Stimulated activated CD8-positive, alpha-beta memory T cell treated with anti-CD3 and anti-CD28 coated beads, Interleukin-7, amount 100 ng/mL, for 48 hours (primary cell): ENCODE results near the gene SPR.

Experiments used
- DNase-seq, 2 donors: peaks; one replicate each; pipeline ENCODE4 v3.0.0-alpha.2; 2020; ENCODE audit warnings: low read depth in 1 of 2; ENCODE audit errors: extremely low read depth in 1 of 2

SPR gene

DNA sequence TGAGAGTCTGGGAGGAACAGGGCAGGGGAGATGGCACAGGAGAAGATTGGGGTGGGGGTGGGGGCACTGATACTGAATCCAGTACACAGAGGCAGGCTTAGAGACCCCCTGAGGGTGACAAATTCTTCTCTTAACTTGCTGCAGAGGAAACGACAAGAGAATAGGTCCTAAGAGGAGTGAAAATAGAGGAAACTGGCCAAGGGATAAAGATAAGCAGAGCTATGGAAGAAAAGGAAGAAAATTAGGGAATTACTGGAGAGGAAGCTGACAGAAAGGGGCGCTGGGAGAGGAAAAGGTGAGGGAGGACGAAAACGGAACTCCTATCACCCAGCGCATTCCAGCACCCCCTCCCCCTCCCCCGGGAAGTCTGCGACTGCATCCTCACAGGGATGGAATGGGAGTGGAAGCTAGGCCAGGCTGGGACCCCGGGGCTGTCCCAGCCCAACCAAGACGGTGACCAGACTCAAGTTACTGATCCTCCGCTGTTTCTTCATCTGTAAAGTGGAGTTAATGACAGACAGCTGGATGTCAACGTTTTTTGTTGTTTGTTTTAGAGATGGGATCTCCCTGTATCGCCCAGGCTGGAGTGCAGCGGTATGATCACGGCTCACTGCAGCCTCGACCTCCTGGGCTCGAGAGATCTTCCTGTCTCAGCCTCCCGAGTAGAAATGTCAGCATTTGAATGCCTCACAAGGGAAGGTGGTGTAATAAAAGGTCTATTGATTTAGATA, 27.5 kb downstream of the SPR start:
- no peak for DNase-seq

DNA sequence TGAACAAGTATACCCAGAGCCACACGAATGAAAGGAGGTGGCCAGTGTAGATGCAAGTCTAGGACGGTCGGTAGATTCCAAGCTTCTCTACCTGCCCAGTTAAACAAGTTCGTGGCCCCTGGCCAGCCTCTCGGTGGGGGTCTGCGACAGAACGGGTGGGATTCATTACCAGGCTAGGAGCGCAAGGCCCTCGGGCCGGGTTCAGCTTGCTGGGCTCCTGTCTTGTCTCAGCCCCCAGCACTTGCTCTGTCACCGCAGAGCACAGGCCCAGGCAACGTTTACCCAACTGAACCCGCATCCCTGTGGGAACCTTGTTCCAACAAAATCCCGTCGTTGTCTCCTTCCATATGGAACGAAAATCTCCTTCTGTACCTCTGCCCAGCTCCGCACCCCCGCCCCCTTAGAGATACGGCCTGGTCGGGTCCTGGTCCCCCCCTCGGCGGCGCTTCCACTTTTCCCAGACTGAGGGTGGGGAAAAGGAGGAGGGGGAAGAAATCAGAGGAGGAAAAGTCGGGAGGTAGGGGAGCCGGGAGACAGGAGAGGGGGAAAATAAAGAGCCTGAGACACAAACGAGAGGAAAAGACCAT, 28.2 kb downstream of the SPR start:
- no peak for DNase-seq

- no peak for DNase-seq
Measured at GRCh38 chr2:72915907-72916742, 28.9 kb downstream of the SPR start.

DNA sequence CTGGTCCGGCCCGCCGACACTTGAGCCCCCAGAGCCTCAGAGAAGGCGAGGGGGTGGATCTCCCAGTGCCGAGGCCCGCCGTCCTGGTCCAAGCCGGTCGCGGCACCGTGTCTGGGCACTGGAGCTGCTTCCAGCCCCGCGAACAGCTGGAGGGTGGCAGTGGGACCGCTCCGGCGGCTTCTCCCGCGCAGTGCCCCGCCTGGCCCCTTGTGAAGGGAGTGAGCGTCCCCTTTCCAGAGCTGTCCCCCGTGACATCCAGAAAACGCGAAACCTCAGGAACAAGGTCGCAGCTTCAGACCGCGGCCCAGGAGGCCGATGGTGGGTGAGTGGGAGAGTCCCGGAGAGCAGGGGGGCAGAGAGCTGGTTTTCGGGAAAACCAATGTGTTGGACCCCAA, 29.5 kb downstream of the SPR start:
- DNase-seq, result no peak

- peak in 1 of 2 donors; percentile 36 for DNase-seq
Measured at GRCh38 chr2:72917138-72917876, 30.1 kb downstream of the SPR start, which contains the start of gene EMX1. Gene EMX1 (plus strand): TSS chr2:72917519. CDS start chr2:72917853, 334 bp downstream.

DNA sequence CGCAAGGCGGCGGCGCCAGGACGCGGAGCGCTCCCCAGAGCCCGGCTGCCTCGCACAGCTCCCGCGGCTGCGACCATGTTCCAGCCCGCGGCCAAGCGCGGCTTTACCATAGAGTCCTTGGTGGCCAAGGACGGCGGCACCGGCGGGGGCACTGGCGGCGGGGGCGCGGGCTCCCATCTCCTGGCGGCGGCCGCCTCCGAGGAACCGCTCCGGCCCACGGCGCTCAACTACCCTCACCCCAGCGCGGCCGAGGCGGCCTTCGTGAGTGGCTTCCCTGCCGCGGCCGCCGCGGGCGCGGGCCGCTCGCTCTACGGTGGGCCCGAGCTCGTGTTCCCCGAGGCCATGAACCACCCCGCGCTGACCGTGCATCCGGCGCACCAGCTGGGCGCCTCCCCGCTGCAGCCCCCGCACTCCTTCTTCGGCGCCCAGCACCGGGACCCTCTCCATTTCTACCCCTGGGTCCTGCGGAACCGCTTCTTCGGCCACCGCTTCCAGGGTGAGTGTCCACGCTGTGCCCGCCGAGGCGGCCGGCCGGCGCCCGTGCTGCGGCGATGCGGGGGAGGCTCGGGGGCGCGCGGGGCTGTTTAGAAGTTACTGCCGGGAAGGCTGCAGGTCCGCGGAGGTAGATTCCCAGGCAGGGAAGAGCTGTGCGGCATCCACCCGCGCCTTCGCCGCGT, 30.8 kb downstream of the SPR start:
- no peak for DNase-seq

- DNase-seq, result no peak
Measured at GRCh38 chr2:72919414-72920317, 32.5 kb downstream of the SPR start.

DNA sequence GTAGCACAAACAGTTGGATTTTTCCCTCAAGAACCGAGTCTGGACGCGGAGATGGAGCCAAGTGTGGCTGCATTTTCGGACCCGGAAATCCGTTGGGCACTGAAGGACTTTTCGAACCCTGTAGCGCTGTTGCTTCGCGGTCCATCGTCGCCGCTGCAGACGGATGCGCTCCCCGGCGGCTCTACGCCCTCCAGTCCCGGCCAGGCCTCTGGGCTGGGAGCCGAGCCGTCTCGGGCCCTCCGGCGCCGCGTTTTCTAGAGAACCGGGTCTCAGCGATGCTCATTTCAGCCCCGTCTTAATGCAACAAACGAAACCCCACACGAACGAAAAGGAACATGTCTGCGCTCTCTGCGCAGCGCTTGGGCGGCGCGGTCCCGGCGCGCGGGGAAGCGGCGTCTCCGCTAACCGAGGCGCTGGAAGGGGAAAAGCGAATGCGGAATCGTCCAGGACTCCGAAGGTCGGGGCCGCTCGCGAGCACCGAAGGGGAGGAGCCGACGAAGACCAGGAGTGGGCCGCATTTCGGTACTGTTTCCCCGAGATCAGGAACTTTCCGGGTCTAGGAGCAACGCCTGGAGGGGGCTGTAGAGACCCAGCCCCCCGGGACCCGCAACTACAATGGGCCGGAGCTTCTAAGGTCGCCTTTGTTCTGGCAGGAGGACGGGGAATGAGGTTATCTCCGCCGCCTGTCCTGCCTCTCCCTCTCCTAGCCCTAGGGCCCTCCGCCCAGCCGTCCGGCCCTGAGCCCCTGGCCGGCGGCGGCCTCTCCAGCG, 33.3 kb downstream of the SPR start:
- DNase-seq, result no peak

- DNase-seq, result no peak
Measured at GRCh38 chr2:72921088-72921851, 34.1 kb downstream of the SPR start.

DNA sequence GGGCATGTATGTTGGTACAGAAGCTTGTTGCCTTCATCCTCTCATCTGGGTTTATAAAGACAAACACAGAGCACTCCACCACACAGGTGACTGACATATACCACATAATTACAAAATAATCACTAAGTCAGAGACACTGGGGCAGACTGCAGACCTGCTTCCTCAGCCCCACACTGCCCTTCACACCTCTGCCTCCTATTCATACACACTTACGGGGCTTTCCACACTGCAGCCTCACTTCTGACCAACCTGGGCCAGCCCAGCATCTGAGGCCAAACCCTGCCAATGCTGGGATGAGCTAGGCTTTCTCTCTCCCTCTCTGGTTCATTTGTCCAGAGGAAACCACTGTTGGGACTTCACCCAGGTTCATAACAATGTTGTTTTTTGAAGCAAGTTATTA, 34.6 kb downstream of the SPR start:
- DNase-seq, result no peak

DNA sequence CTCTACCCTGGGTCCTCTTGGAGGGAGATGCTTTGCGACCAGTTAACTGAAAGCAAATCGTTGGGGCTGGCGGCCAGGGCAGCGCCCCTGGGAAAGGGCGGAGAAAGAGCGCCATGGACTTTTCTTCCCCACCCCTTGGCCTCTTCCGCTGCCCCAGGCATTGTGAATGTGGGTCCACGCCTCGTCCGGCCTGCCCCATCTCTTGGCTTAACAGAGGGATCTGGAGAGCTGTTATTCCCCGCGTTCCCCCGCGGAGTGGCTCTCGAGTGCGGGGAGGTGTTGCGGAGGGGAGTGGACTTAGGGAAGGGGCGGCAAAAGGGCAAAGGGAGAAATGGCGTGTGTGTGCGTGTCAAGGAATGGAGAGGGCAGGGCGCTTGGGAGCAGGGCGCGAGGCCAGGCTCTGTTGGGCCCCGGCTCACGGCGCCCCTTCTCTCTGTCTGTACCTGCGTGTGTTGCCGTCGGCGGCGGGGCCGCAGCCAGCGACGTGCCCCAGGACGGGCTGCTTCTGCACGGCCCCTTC, 36.7 kb downstream of the SPR start:
- no peak for DNase-seq

DNA sequence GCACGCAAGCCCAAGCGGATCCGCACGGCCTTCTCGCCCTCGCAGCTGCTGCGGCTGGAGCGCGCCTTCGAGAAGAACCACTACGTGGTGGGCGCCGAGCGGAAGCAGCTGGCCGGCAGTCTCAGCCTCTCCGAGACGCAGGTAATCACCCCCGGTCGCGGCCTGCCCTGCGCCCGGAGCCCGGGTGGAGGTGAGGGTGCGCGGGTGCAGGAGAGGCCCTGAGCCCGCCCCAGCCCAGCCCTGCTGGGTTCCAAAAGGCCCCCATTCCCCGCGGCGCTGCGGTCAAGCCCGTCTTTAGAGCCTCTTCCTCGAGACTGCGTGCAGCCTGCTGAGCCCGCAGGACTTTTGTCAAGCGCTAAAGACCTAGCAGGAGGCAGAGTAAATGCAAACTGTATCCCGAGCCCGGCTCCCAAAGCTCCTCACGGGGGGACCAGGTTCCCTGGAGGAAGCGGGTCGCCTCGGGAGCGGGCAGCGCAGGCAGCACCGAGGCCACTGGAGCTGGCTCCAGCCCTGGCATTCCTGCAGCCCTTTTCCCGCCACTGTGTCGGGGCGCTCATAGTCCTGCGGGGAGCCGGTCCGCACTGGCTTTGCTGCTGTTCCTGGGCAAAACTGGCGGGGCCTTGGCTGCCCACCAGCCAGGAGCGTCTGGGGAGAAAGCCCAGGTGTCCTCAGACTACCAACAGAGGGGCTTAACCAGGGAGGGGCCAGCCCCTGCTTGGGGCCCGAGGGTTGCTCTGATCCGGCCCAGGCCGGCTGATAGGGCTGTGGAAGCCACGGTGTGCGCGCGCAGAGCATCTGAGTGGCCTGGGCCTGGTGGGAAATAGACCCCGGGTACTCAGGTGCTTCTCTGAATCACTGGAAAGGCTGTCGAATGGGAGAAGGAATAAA, 37.4 kb downstream of the SPR start:
- no peak for DNase-seq

GRCh38 chr2:72925328-72925943, 38.2 kb downstream of the SPR start:
- no peak for DNase-seq

DNA sequence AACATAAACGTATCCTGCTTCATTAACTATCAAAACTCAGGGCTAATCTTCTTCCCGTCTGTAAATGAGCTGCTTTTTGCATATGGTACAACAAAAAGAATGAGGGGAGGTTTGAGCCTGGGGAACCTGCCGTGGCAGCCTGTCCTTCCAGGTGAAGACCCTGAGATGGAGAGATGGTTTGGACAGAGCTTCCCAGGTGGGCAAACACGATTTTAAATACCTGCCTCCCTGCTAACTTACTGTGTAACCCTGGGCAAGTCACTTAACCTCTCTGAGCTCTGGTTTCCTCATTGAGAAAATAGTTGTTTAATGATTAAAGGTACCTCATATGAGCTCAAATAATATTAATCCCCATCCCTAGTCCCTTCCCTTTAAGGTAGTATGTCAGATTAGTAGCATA, 39.2 kb downstream of the SPR start:
- no peak for DNase-seq

GRCh38 chr2:72926811-72927465, 39.7 kb downstream of the SPR start:
- DNase-seq, result no peak
